ENCODE results near the gene GTF2F2. TPM values are rescaled to one million over a fixed set of nuclear protein-coding genes. Genes with fewer than 3 reads are reported as not detected.
A peak's percentile ranks its signal among the peaks of the same experiment; 100 is the strongest.

The GTF2F2 gene
- total RNA-seq, 2 donors from 2014 or later = 20.4 to 23.3 TPM

DNA sequence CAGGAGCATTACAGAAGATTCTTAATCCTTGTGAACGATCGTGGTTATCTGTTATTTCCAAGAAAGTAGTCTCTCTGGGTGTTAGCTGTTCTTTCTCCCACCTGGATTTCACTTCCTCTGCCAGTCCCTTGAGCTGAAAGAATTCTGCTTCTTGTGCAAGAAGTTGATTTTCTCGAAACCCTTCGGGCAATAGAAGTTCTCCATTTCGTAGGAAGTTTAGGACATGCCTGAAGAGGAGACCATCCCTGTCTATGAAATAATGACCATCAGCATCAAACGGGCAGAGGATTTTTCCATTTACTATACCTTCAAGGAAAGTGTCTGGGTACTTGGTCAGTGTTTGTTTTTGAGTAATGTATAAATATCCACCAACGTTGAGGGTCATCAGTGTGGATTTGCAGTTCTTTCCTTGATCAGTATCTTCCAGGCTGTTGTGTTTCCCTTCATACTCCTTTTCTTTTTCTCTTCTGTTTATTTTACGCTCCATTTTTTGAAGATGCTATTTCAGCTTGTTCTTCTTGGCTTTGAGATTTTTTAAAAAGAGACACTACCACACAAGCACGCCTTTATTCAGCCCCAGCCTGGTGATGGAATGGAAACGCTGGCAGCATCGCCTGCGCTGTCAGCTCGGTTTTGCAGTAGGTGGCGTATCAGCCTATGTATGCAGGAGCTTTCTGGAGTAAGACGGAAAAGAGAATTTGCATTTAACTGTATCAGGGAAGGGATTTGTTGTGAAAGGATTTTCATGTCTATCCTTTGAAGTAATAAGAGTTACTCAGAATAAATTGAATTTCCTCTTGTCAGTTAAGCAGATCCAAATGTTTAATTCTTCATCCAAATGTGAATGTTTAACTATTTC, 74.0 kb downstream of the GTF2F2 start:
- ATAC-seq (no peak), DNase-seq (ENCODE audit: low spot score in 2 of 2) (no peak)
- Mint-ChIP-seq H3K9me3 (no peaks in the 10 kb centered on the region), H3K36me3 (peaks cover 0 to under 1% of the 10 kb centered on the region in 2 donors), H3K27ac (no peak overlapping the region)

GRCh38 chr13:45195421-45195820, 75.1 kb downstream of the GTF2F2 start:
- DNase-seq (ENCODE audit: low spot score in 2 of 2) (no peak), ATAC-seq (no peak)
- Mint-ChIP-seq H3K36me3 (no peaks in the 10 kb centered on the region), H3K9me3 (no peaks in the 10 kb centered on the region), H3K27ac (no peak overlapping the region)

DNA sequence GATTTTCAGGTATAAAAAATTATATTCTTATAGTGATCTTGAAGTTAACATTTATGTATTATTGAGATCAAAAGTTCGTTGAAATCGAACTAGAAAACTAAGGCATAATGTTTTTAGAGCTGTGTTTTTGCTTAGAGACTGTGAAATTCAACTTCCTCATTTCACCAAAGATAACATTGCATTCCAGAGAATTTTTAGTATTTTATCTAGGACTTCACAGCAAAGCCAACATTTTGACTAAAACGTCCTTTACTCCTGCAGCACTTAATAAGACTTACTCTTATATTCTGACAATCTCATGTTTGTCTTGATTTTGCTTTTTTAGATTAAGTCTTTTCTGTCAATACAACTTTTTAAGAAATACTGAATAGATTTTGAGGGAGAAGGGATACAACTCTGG, 75.8 kb downstream of the GTF2F2 start:
- Mint-ChIP-seq H3K9me3 (no peaks in the 10 kb centered on the region), H3K36me3 (no peaks in the 10 kb centered on the region), H3K27ac (no peak overlapping the region)
- no peak for DNase-seq (ENCODE audit: low spot score in 2 of 2)
- no peak for ATAC-seq

DNA sequence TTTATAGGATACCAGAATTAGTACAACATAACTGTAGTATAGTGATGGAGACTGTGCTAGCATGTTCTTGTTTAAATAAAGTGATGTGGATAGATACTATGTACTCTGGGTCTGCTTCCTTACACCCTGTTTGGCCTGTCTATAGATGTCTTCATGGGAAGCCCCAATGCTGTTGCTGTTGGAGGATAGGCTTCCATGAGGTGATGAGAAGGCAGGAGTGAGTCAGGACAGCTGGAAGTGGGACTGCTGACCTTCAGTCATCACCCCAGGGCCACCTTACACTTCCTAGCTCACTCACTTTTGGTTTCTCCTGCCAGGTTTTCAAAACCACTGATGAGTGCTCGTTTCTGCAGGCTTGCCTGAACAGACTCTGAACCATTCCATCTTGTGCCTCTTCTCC, 76.3 kb downstream of the GTF2F2 start:
- H3K9me3 Mint-ChIP-seq = no peaks in the 10 kb centered on the region
- peak in 1 of 2 donors; percentile 87 for ATAC-seq

GRCh38 chr13:45198041-45198440, 77.7 kb downstream of the GTF2F2 start:
- Mint-ChIP-seq H3K27ac (no peak overlapping the region), H3K9me3 (no peaks in the 10 kb centered on the region), H3K36me3 (no peaks in the 10 kb centered on the region)
- ATAC-seq (no peak), DNase-seq (ENCODE audit: low spot score in 2 of 2) (no peak)

More for the DNA sequence above, 76.3 kb downstream of the GTF2F2 start:
- no peak for DNase-seq (ENCODE audit: low spot score in 2 of 2)
- peak overlapping the region in 1 of 2 donors; percentile 15 for H3K27ac Mint-ChIP-seq
- no peaks in the 10 kb centered on the region for H3K36me3 Mint-ChIP-seq

DNA sequence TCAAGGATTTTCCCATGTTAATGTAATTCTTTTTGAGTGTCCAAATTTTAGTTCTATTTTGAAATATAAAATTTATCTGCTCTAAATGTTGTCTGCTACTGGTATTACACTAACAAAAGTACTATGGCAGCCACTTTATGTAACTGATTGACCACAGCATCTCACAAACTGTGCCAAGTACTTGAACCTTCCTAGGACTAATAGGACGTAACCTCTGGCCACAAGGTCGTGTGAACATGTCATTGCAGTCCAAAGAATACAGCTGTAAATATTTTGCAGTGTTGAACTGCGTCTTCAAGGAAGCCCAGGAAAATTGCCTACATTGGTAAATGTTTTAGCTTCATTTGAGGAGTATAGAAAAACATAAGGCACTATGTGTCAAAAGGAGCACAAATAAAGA, 78.6 kb downstream of the GTF2F2 start:
- H3K36me3 Mint-ChIP-seq = no peaks in the 10 kb centered on the region
- ATAC-seq (no peak), DNase-seq (ENCODE audit: low spot score in 2 of 2) (no peak)
- H3K27ac Mint-ChIP-seq = no peak overlapping the region
- no peaks in the 10 kb centered on the region for H3K9me3 Mint-ChIP-seq

DNA sequence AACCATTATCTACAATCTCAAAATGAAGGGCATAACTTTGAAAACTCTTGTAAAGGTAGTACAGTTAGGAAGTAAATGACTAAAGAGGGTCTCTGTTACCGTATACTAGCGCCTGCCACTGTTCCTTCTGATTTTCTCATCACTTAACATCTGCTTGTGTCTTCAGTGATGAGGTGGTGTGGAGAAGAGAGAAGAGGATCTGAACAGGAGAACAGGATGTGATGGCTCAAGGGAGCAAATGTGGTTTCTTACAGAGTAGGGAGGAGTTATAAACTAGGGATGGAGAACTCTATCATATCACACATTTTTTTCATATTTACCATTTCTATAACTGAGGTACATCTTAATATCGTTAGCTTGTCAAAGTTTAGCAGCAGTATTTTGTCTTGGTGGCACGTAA, 79.4 kb downstream of the GTF2F2 start:
- no peaks in the 10 kb centered on the region for H3K36me3 Mint-ChIP-seq
- H3K27ac Mint-ChIP-seq = no peak overlapping the region
- no peaks in the 10 kb centered on the region for H3K9me3 Mint-ChIP-seq
- ATAC-seq = no peak
- DNase-seq (ENCODE audit: low spot score in 2 of 2) = no peak

DNA sequence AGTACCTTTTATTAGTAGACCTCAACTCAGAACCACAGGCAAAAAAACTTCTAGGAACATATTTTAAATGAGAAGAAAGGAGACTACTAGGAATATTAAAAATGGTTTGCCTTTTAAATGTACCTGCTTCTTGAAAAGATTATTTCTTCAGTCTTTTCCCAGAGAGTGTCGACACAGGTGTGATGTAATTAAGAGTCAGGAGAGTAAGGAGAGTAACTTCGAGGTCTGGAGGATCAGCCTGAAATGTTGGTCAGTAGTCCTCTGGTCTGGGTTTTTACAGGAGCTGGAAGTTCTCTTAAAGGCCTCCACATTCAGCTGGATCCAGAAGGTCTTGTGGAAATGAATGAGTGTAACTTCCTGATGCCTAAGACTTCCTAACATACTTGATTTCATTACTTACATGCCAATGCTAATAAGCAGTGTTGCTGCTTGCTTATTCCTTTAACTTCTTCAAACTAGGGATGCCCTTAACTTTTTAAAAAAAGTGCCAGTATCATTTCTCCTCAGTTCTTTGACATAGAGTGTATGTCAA, 80.5 kb downstream of the GTF2F2 start, which contains the start of gene KCTD4:
KCTD4 (minus strand) TSS at position 345 of the 532 bp plus-strand sequence. CDS start 6,478 bp downstream, outside the sequence.
- DNase-seq (ENCODE audit: low spot score in 2 of 2) (no peak), ATAC-seq (no peak)
- H3K9me3 Mint-ChIP-seq = no peaks in the 10 kb centered on the region

DNA sequence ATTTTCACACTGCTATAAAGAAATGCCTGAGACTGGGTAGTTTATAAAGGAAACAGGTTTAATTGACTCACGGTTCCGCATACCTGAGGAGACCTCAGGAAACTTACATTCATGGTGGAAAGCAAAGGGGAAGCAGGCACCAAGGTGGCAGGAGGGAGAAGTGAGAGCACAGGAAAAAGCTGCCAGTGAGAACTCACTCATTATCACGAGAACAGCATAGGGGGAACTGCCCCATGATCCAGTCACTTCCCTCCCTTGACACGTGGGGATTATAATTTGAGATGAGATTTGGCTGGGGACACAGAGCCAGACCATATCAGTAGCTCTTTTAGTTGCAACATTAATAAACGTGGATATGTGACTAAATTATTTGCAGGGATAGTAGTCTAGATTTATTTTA, 84.8 kb downstream of the GTF2F2 start:
- Mint-ChIP-seq H3K9me3 (no peaks in the 10 kb centered on the region), H3K27ac (peak overlapping the region in 1 of 2 donors; percentile 28), H3K36me3 (peaks cover 12 to 18% of the 10 kb centered on the region in 2 donors)
- no peak for DNase-seq (ENCODE audit: low spot score in 2 of 2)
- ATAC-seq = no peak

More for the DNA sequence above, 80.5 kb downstream of the GTF2F2 start, which contains the start of gene KCTD4:
- Mint-ChIP-seq H3K36me3 (no peaks in the 10 kb centered on the region), H3K27ac (peak within 1 kb of the TSS in 1 of 2 donors; percentile 27)

DNA sequence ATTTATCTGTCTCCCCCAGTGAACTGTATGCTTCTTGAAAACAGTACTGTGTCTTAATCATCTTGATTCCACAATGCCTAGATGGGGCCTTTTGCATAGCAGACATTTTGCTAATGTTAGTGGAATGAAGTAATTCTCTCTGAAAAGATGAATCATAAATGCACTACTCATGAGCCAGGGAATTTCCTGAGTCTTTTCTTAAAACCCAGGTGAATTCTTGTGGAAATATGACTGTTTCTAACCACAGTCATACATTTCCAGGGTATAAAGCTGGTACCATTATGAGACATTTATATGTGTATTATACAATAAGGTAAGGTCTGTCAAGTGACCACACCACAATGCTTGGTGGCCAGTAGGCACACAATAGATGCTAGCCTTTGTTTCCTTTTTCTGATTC, 86.0 kb downstream of the GTF2F2 start:
- no peaks in the 10 kb centered on the region for H3K9me3 Mint-ChIP-seq
- peaks cover 21 to 27% of the 10 kb centered on the region in 2 donors for H3K36me3 Mint-ChIP-seq
- peak in 1 of 2 donors; percentile 7 for DNase-seq (ENCODE audit: low spot score in 2 of 2)
- H3K27ac Mint-ChIP-seq = peak overlapping the region in 1 of 2 donors; percentile 64
- peak; percentile 94 to 97 for ATAC-seq

- H3K36me3 Mint-ChIP-seq = peaks cover 21 to 27% of the 10 kb centered on the region in 2 donors
- no peak for DNase-seq (ENCODE audit: low spot score in 2 of 2)
- ATAC-seq = no peak
- no peaks in the 10 kb centered on the region for H3K9me3 Mint-ChIP-seq
- H3K27ac Mint-ChIP-seq = no peak overlapping the region
These were observed 87.0 kb downstream of the GTF2F2 start for GRCh38 chr13:45207319-45207718.

GRCh38 chr13:45208132-45208531, 87.8 kb downstream of the GTF2F2 start:
- no peak overlapping the region for H3K27ac Mint-ChIP-seq
- H3K9me3 Mint-ChIP-seq = no peaks in the 10 kb centered on the region
- no peak for ATAC-seq
- no peak for DNase-seq (ENCODE audit: low spot score in 2 of 2)
- peaks cover 21 to 27% of the 10 kb centered on the region in 2 donors for H3K36me3 Mint-ChIP-seq

GRCh38 chr13:45209229-45209628, 88.9 kb downstream of the GTF2F2 start:
- Mint-ChIP-seq H3K27ac (no peak overlapping the region), H3K9me3 (no peaks in the 10 kb centered on the region), H3K36me3 (peaks cover 21 to 27% of the 10 kb centered on the region in 2 donors)
- DNase-seq (ENCODE audit: low spot score in 2 of 2) (no peak), ATAC-seq (no peak)

DNA sequence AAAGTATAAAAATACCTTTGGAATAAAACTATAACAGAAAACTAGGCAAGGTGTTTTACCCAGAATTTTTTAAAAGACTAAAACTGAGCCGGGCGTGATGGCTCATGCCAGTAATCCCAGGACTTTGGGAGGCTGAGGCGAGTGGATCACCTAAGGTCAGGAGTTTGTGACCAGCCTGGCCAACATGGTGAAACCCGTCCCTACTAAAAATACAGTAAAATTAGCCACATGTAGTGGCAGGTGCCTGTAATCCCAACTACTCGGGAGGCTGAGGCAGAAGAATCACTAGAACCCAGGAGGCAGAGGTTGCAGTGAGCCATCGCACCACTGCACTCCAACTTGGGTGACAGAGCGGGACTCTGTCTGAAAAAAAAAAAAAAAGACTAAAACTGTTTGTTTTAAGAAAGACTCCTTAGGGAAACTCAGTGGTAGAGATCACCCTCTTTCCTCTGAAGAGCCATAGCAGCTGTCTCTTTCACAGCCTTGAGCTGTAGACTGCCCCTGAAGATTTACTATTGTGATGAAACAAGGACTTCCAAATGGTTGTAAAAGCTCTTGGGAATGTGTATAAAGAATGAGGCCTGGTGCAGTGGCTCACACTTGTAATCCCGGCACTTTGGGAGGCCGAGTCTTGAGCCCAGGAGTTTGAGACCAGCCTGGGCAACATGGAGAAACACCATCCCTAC, 95.2 kb downstream of the GTF2F2 start:
- ATAC-seq (no peak), DNase-seq (ENCODE audit: low spot score in 2 of 2) (no peak)
- Mint-ChIP-seq H3K9me3 (no peaks in the 10 kb centered on the region), H3K36me3 (peaks cover 5 to 11% of the 10 kb centered on the region in 2 donors), H3K27ac (no peak overlapping the region)

DNA sequence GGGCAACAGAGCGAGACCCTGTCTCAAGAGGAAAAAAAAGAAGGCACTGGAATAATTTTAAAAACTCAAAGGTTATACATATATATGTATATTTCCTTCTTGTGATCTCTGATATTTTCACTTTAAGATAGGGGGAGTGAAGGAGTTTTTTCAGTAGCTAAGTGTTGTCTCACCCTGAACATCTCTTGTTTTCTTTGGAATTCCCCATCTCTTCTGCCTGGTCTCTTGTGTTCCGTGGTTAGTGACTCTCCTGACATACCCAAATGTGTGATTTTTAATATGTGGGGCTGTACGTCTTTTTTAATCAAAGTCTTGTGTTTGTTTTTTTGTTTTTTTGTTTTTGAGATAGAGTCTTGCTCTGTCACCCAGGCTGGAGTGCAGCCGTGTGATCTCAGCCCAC, 95.9 kb downstream of the GTF2F2 start:
- peaks cover 0 to 7% of the 10 kb centered on the region in 2 donors for H3K36me3 Mint-ChIP-seq
- H3K9me3 Mint-ChIP-seq = no peaks in the 10 kb centered on the region
- no peak for DNase-seq (ENCODE audit: low spot score in 2 of 2)
- ATAC-seq = no peak
- no peak overlapping the region for H3K27ac Mint-ChIP-seq

DNA sequence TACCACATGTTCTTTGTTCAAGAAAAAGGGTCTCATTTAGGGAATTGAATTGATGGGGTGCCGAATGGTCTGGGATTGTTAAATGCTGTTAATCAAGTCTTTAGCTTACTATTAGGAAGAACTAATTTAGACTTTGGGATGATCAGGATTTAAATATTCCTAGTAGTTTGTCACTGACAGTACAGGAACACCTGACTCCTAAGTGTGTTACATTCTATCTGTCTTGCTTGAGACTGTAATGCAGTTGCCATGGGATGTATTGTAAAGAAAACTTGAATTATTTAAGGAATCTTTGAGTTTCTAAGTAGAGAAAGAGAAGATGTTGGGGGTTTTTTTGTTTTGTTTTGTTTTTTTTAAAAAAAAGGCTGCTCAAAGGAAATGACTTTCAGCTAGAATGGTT, 98.4 kb downstream of the GTF2F2 start:
- Mint-ChIP-seq H3K27ac (no peak overlapping the region), H3K9me3 (no peaks in the 10 kb centered on the region), H3K36me3 (peaks cover 0 to 7% of the 10 kb centered on the region in 2 donors)
- ATAC-seq (no peak), DNase-seq (ENCODE audit: low spot score in 2 of 2) (no peak)

Measured in activated naive CD4-positive, alpha-beta T cell treated with anti-CD3 and anti-CD28 coated beads, Interleukin-2, amount 50 U/mL, for 72 hours (primary cell).